BJ (cell line): Measurements from ENCODE around the gene NXPE3. TPM values are rescaled to one million over a fixed set of nuclear protein-coding genes. Genes with fewer than 3 reads are reported as not detected.

Source experiments
- CTCF ChIA-PET: fragments of 350-600 bp; formaldehyde crosslinking; extraction: SDS; loops from one replicate; lab custom pipeline; 2021; ENCODE audit warnings: antibody characterized with exemption, inconsistent platforms; lab: Yijun Ruan, JAX
- POLR2A ChIA-PET: fragments of 300-600 bp; sonication (Branson Sonifier 250); formaldehyde crosslinking; extraction: SDS; loops from one replicate; lab custom pipeline; 2021; ENCODE audit warnings: antibody characterized with exemption; lab: Charles Lee
- DNase-seq: peaks from one replicate; pipeline ENCODE4 v3.0.0-alpha.2; 2011; ENCODE audit warnings: low read depth
- H3K27me3 ChIP-seq: 2 replicates; pipeline ENCODE4 v1.6.0; 2011; ENCODE audit warnings: low read length; ENCODE audit not compliant: control insufficient read depth, insufficient read depth
- H3K36me3 ChIP-seq: 2 replicates; pipeline ENCODE4 v1.5.1; 2011; ENCODE audit warnings: low read length; ENCODE audit not compliant: control insufficient read depth, insufficient read depth
- H3K4me3 ChIP-seq: 2 replicates; pipeline ENCODE4 v1.5.1; 2011; ENCODE audit warnings: low read depth, mild to moderate bottlenecking, control low read depth, low read length
- polyA plus RNA-seq: library from polyadenylated mRNA; depleted of rRNA; stranded (reverse); fragments of >200 nt; gene quantifications from 2 replicates; pipeline ENCODE4 v1.2.3, GENCODE V29; 2011; rRNA removed
- TF ChIP-seq, protein P1 (sequence below): IDR thresholded peaks from 2 replicates; pipeline ENCODE4 v1.5.1; 2011; ENCODE audit warnings: low read depth, mild to moderate bottlenecking, control low read depth, inconsistent platforms, low read length, moderate library complexity; ENCODE audit not compliant: insufficient read depth

Gene NXPE3
- polyA plus RNA-seq, 1 experiment, result 30.3 TPM

DNA sequence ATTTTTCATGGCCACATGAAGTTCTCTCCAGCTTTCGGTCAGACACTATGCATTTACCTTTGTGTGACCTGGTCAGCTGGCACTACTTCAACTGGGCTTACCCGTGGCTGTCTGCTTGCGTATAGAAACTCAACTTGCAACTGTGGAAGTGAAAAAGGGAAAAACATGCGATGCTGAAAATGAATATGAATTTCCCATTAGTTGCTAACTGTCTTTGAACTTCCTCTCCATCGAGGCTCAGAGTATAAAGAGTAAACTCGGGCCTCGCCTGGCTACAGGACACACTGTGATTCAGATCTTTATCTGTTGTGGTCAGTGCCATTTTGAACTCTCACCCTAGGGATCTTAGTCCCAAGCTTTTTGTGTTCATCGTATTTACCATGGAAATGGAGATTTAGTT is 97.1 kb downstream of the NXPE3 start:
- POLR2A ChIA-PET, result no interaction called here

More for the DNA sequence above, 97.1 kb downstream of the NXPE3 start:
- H3K27me3 ChIP-seq, result no peaks in the 10 kb centered on the region
- H3K4me3 ChIP-seq, result no peak overlapping the region
- TF ChIP-seq, protein P1, sequence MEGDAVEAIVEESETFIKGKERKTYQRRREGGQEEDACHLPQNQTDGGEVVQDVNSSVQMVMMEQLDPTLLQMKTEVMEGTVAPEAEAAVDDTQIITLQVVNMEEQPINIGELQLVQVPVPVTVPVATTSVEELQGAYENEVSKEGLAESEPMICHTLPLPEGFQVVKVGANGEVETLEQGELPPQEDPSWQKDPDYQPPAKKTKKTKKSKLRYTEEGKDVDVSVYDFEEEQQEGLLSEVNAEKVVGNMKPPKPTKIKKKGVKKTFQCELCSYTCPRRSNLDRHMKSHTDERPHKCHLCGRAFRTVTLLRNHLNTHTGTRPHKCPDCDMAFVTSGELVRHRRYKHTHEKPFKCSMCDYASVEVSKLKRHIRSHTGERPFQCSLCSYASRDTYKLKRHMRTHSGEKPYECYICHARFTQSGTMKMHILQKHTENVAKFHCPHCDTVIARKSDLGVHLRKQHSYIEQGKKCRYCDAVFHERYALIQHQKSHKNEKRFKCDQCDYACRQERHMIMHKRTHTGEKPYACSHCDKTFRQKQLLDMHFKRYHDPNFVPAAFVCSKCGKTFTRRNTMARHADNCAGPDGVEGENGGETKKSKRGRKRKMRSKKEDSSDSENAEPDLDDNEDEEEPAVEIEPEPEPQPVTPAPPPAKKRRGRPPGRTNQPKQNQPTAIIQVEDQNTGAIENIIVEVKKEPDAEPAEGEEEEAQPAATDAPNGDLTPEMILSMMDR, result no peak
- DNase-seq, result no peak
- H3K36me3 ChIP-seq, result no peaks in the 10 kb centered on the region
- CTCF ChIA-PET, result interaction anchor here (2.1 kb wide), 1 partner anchor 12 kb away, joined by 5 read pairs; no protein-coding TSS in a partner anchor

Other genes starting within 250 kb of the NXPE3 start
- gene TRMT10C, start 217.3 kb upstream of the NXPE3 start, polyA plus RNA-seq, result 7.4 and 13.4 TPM in 2 replicates
- 25.9 and 56.3 TPM in 2 replicates for gene PCNP, start 205.0 kb upstream of the NXPE3 start, polyA plus RNA-seq
- gene ZBTB11, start 102.1 kb upstream of the NXPE3 start, polyA plus RNA-seq, result 4.5 and 9.2 TPM in 2 replicates
- gene RPL24, start 92.5 kb upstream of the NXPE3 start, polyA plus RNA-seq, result 1,257 and 2,029 TPM in 2 replicates
- 1.2 and 2.5 TPM in 2 replicates for gene CEP97, start 54.6 kb upstream of the NXPE3 start, polyA plus RNA-seq
- gene NFKBIZ, start 70.3 kb downstream of the NXPE3 start, polyA plus RNA-seq, result 41.6 and 50.1 TPM in 2 replicates